GM12873 (cell line): ENCODE measurements around the gene APOO.

ENCODE experiments used
- CTCF ChIP-seq: IDR thresholded peaks from 2 replicates; pipeline ENCODE4 v1.5.1; 2012; ENCODE audit warnings: low read depth, mild to moderate bottlenecking, moderate library complexity, low read length, control low read depth; ENCODE audit not compliant: insufficient read depth; ENCODE audit errors: missing control alignments

APOO gene

DNA sequence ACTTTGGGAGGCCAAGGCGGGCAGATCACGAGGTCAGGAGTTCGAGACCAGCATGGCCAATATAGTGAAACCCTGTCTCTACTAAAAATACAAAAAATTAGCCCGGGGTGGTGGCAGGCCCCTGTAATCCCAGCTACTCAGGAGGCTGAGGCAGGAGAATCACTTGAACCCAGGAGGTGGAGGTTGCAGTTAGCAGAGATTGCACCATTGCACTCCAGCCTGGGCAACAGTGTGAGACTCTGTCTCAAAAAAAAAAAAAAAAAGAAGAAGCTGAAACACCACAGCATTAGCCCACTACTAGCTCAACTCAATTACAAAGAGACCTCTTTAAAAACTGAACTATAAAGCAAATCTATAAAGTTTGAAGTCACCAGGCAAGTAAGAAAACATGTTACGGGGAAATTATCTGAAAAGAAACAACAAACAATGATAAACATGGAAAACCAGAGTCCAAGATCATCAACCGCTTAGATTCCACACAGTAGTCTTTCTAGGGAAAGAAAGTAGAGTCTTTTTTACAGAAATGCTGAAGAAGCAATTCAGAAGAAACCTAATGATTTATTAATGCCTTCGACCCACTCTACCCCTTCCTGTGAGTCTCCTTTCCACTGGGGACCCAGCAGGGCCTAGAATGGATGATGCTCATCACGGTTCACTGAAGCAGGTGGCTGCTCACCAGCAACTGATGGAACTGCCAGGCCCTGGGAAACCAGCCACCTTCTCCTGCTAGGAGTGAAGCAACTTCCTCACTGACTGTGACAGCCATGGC is 118.2 kb downstream of the APOO start:
- TF ChIP-seq CTCF = no peak

DNA sequence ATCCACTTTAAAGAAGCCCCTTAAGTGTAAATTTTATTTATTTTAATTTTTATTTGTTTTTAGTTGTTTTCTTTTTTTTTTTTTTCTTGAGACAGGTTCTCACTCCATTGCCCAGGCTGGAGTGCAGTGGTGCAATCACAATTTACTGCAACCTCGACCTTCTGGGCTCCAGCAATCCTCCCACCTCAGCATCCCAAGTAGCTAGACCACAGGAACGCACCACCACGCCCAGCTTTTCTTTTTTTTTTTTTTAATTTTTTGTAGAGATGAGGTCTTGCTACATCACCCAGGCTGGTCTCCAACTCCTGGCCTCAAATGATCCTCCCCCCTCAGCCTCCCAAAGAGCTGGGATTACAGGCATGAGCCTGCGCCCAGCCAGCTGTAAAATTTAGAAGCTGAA is 118.8 kb downstream of the APOO start:
- no peak for TF ChIP-seq CTCF

- no peak for TF ChIP-seq CTCF
Measured at GRCh38 chrX:23788521-23788920, 119.2 kb downstream of the APOO start.

DNA sequence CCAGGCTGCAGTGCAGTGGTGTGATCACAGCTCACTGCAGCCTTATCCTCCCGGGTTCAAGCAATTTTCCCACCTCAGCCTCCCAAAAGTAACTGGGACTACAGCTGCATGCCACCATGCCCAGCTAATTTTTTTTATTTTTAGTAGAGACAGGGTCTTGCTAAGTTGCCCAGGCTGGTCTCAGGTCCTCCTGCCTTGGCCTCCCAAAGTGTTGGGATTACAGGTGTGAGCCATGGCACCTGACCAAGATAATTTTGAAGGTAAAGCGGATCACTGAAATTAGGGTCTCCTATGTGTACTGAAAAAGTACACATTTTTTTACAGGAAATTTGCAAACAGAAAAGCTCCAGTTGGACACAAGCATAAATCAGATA is 120.0 kb downstream of the APOO start:
- no peak for TF ChIP-seq CTCF

GRCh38 chrX:23786268-23786815 is 121.4 kb downstream of the APOO start:
- no peak for TF ChIP-seq CTCF

DNA sequence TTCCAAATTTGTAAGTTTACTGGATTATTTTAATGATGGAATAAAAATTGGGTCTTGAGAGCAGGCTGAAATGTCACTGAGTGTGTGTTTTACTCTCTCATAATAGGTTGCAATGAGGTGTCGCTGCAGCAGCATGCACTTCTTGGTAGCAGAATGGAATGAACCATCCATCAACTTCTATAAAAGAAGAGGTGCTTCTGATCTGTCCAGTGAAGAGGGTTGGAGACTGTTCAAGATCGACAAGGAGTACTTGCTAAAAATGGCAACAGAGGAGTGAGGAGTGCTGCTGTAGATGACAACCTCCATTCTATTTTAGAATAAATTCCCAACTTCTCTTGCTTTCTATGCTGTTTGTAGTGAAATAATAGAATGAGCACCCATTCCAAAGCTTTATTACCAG is 122.2 kb downstream of the APOO start:
- no peak for TF ChIP-seq CTCF

GRCh38 chrX:23784470-23785331 is 123.0 kb downstream of the APOO start:
- no peak for TF ChIP-seq CTCF
